ENCODE results near the gene ABCC3.
A peak's percentile ranks its signal among the peaks of the same experiment; 100 is the strongest.

Gene ABCC3

GRCh38 chr17:50634224-50634914 is at the start of gene ABCC3:
Gene ABCC3 (plus strand): TSS chr17:50634881. CDS start chr17:50634937, 56 bp downstream.
- Histone ChIP-seq H3K4me3 (ENCODE audit: low read depth, low read length) (peak within 1 kb of the TSS; percentile 51), H3K4me1 (ENCODE audit: control insufficient read depth, insufficient read depth, low read length) (peaks cover 19% of the 10 kb centered on the region; the same call in 1 of the 2 replicates), H3K27ac (ENCODE audit: low read depth, low read length) (no peak within 1 kb of the TSS), H3K9me3 (ENCODE audit: control insufficient read depth, insufficient read depth, low read depth, low read length) (no peaks in the 10 kb centered on the region), H3K27me3 (ENCODE audit: control insufficient read depth, insufficient read depth, low read length) (peaks cover 69% of the 10 kb centered on the region), H3K36me3 (ENCODE audit: control insufficient read depth, insufficient read depth, low read length) (no peaks in the 10 kb centered on the region), H3K9ac (ENCODE audit: low read length) (peak within 1 kb of the TSS; percentile 16)

- Histone ChIP-seq H3K4me3 (ENCODE audit: low read depth, low read length) (no peak overlapping the region), H3K9ac (ENCODE audit: low read length) (no peak overlapping the region), H3K9me3 (ENCODE audit: control insufficient read depth, insufficient read depth, low read depth, low read length) (no peaks in the 10 kb centered on the region), H3K27me3 (ENCODE audit: control insufficient read depth, insufficient read depth, low read length) (no peaks in the 10 kb centered on the region), H3K36me3 (ENCODE audit: control insufficient read depth, insufficient read depth, low read length) (no peaks in the 10 kb centered on the region), H3K4me1 (ENCODE audit: control insufficient read depth, insufficient read depth, low read length) (peaks cover 35% of the 10 kb centered on the region), H3K27ac (ENCODE audit: low read depth, low read length) (no peak overlapping the region)
Measured at GRCh38 chr17:50585346-50585745, 49.3 kb upstream of the ABCC3 start.

GRCh38 chr17:50585891-50586290 is 48.8 kb upstream of the ABCC3 start:
- Histone ChIP-seq H3K27ac (ENCODE audit: low read depth, low read length) (no peak overlapping the region), H3K27me3 (ENCODE audit: control insufficient read depth, insufficient read depth, low read length) (no peaks in the 10 kb centered on the region), H3K9me3 (ENCODE audit: control insufficient read depth, insufficient read depth, low read depth, low read length) (no peaks in the 10 kb centered on the region), H3K9ac (ENCODE audit: low read length) (no peak overlapping the region), H3K4me3 (ENCODE audit: low read depth, low read length) (no peak overlapping the region), H3K4me1 (ENCODE audit: control insufficient read depth, insufficient read depth, low read length) (peaks cover 30% of the 10 kb centered on the region), H3K36me3 (ENCODE audit: control insufficient read depth, insufficient read depth, low read length) (no peaks in the 10 kb centered on the region)

GRCh38 chr17:50586421-50587247 is 48.0 kb upstream of the ABCC3 start:
- H3K27me3 ChIP-seq (ENCODE audit: control insufficient read depth, insufficient read depth, low read length), result no peaks in the 10 kb centered on the region
- H3K36me3 ChIP-seq (ENCODE audit: control insufficient read depth, insufficient read depth, low read length), result no peaks in the 10 kb centered on the region
- H3K9ac ChIP-seq (ENCODE audit: low read length), result no peak overlapping the region
- no peak overlapping the region for H3K4me3 ChIP-seq (ENCODE audit: low read depth, low read length)
- no peaks in the 10 kb centered on the region for H3K9me3 ChIP-seq (ENCODE audit: control insufficient read depth, insufficient read depth, low read depth, low read length)
- H3K4me1 ChIP-seq (ENCODE audit: control insufficient read depth, insufficient read depth, low read length), result peaks cover 24% of the 10 kb centered on the region
- H3K27ac ChIP-seq (ENCODE audit: low read depth, low read length), result no peak overlapping the region

GRCh38 chr17:50587571-50587970 is 47.1 kb upstream of the ABCC3 start:
- H3K9me3 ChIP-seq (ENCODE audit: control insufficient read depth, insufficient read depth, low read depth, low read length), result no peaks in the 10 kb centered on the region
- peaks cover 24% of the 10 kb centered on the region for H3K4me1 ChIP-seq (ENCODE audit: control insufficient read depth, insufficient read depth, low read length)
- H3K27ac ChIP-seq (ENCODE audit: low read depth, low read length), result no peak overlapping the region
- H3K36me3 ChIP-seq (ENCODE audit: control insufficient read depth, insufficient read depth, low read length), result no peaks in the 10 kb centered on the region
- no peaks in the 10 kb centered on the region for H3K27me3 ChIP-seq (ENCODE audit: control insufficient read depth, insufficient read depth, low read length)
- no peak overlapping the region for H3K4me3 ChIP-seq (ENCODE audit: low read depth, low read length)
- no peak overlapping the region for H3K9ac ChIP-seq (ENCODE audit: low read length)

GRCh38 chr17:50588391-50589049 is 46.2 kb upstream of the ABCC3 start:
- Histone ChIP-seq H3K36me3 (ENCODE audit: control insufficient read depth, insufficient read depth, low read length) (no peaks in the 10 kb centered on the region), H3K27me3 (ENCODE audit: control insufficient read depth, insufficient read depth, low read length) (no peaks in the 10 kb centered on the region), H3K27ac (ENCODE audit: low read depth, low read length) (no peak overlapping the region), H3K4me1 (ENCODE audit: control insufficient read depth, insufficient read depth, low read length) (peaks cover 32% of the 10 kb centered on the region), H3K9ac (ENCODE audit: low read length) (no peak overlapping the region), H3K4me3 (ENCODE audit: low read depth, low read length) (no peak overlapping the region), H3K9me3 (ENCODE audit: control insufficient read depth, insufficient read depth, low read depth, low read length) (no peaks in the 10 kb centered on the region)

- no peaks in the 10 kb centered on the region for H3K36me3 ChIP-seq (ENCODE audit: control insufficient read depth, insufficient read depth, low read length)
- no peak overlapping the region for H3K4me3 ChIP-seq (ENCODE audit: low read depth, low read length)
- no peaks in the 10 kb centered on the region for H3K9me3 ChIP-seq (ENCODE audit: control insufficient read depth, insufficient read depth, low read depth, low read length)
- H3K27ac ChIP-seq (ENCODE audit: low read depth, low read length), result no peak overlapping the region
- H3K9ac ChIP-seq (ENCODE audit: low read length), result no peak overlapping the region
- no peaks in the 10 kb centered on the region for H3K27me3 ChIP-seq (ENCODE audit: control insufficient read depth, insufficient read depth, low read length)
- peaks cover 26% of the 10 kb centered on the region for H3K4me1 ChIP-seq (ENCODE audit: control insufficient read depth, insufficient read depth, low read length)
Measured at GRCh38 chr17:50589095-50589705, 45.5 kb upstream of the ABCC3 start.

- Histone ChIP-seq H3K27me3 (ENCODE audit: control insufficient read depth, insufficient read depth, low read length) (no peaks in the 10 kb centered on the region), H3K9ac (ENCODE audit: low read length) (no peak overlapping the region), H3K4me3 (ENCODE audit: low read depth, low read length) (no peak overlapping the region), H3K4me1 (ENCODE audit: control insufficient read depth, insufficient read depth, low read length) (peaks cover 19% of the 10 kb centered on the region), H3K9me3 (ENCODE audit: control insufficient read depth, insufficient read depth, low read depth, low read length) (no peaks in the 10 kb centered on the region), H3K27ac (ENCODE audit: low read depth, low read length) (no peak overlapping the region), H3K36me3 (ENCODE audit: control insufficient read depth, insufficient read depth, low read length) (no peaks in the 10 kb centered on the region)
Measured at GRCh38 chr17:50590946-50591737, 43.5 kb upstream of the ABCC3 start.

GRCh38 chr17:50593321-50593720 is 41.4 kb upstream of the ABCC3 start:
- Histone ChIP-seq H3K27ac (ENCODE audit: low read depth, low read length) (no peak overlapping the region), H3K27me3 (ENCODE audit: control insufficient read depth, insufficient read depth, low read length) (no peaks in the 10 kb centered on the region)

GRCh38 chr17:50594128-50594823 is 40.4 kb upstream of the ABCC3 start:
- Histone ChIP-seq H3K36me3 (ENCODE audit: control insufficient read depth, insufficient read depth, low read length) (no peaks in the 10 kb centered on the region), H3K4me3 (ENCODE audit: low read depth, low read length) (no peak overlapping the region), H3K9me3 (ENCODE audit: control insufficient read depth, insufficient read depth, low read depth, low read length) (no peaks in the 10 kb centered on the region), H3K9ac (ENCODE audit: low read length) (no peak overlapping the region), H3K27ac (ENCODE audit: low read depth, low read length) (no peak overlapping the region), H3K4me1 (ENCODE audit: control insufficient read depth, insufficient read depth, low read length) (peaks cover 7% of the 10 kb centered on the region), H3K27me3 (ENCODE audit: control insufficient read depth, insufficient read depth, low read length) (no peaks in the 10 kb centered on the region)

More at GRCh38 chr17:50593321-50593720, 41.4 kb upstream of the ABCC3 start:
- Histone ChIP-seq H3K9ac (ENCODE audit: low read length) (no peak overlapping the region), H3K36me3 (ENCODE audit: control insufficient read depth, insufficient read depth, low read length) (no peaks in the 10 kb centered on the region), H3K4me3 (ENCODE audit: low read depth, low read length) (no peak overlapping the region), H3K9me3 (ENCODE audit: control insufficient read depth, insufficient read depth, low read depth, low read length) (no peaks in the 10 kb centered on the region), H3K4me1 (ENCODE audit: control insufficient read depth, insufficient read depth, low read length) (peaks cover 7% of the 10 kb centered on the region)

All from HUES6 (cell line).